GM10847 (cell line): ENCODE data around the gene TSPAN31.
A peak's percentile ranks its signal among the peaks of the same experiment; 100 is the strongest.

Source experiments
- POLR2A ChIP-seq: IDR thresholded peaks from 2 replicates; pipeline ENCODE4 v1.6.1; 2011; ENCODE audit not compliant: insufficient read length; ENCODE audit errors: extremely low read depth

TSPAN31 gene, protein sequence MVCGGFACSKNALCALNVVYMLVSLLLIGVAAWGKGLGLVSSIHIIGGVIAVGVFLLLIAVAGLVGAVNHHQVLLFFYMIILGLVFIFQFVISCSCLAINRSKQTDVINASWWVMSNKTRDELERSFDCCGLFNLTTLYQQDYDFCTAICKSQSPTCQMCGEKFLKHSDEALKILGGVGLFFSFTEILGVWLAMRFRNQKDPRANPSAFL

DNA sequence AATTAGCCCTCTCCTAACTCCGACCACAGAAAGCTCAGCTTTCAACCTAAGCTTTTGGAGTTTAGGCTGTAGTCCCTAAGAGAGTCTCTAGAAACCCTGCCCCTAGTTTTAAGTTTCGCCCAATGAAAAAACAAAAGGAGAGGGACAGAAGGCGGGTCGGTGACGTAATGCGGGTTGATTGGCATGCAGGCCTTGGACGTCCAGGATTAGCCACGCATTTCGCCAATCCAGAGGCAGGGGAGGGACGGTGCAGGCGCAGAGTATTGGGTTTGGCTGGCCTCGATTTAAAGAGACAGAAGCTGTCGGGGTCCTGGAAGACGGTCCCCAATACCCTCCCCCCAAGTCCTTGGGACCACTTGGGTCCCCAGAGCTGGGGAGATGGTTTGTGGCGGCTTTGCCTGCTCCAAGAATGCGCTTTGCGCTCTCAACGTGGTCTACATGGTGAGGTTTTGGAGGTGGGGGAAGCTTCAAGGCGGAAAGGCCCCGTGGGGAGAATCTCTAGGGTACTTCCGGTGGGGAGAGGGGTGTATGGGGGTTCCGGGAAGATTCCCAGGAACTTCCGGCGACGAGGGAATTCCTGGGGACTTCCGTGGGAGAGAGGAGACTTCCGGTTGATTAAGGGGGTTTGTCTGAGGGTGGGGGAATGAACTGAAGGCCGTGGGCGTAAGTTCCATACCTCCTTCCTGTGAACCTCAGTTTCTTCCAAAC is at the start of gene TSPAN31:
Gene TSPAN31, plus strand, starts transcription at position 263 of the 708 bp plus-strand sequence. Its CDS starts 116 bp downstream, at position 379.
- TF ChIP-seq POLR2A: peak; percentile 52

DNA sequence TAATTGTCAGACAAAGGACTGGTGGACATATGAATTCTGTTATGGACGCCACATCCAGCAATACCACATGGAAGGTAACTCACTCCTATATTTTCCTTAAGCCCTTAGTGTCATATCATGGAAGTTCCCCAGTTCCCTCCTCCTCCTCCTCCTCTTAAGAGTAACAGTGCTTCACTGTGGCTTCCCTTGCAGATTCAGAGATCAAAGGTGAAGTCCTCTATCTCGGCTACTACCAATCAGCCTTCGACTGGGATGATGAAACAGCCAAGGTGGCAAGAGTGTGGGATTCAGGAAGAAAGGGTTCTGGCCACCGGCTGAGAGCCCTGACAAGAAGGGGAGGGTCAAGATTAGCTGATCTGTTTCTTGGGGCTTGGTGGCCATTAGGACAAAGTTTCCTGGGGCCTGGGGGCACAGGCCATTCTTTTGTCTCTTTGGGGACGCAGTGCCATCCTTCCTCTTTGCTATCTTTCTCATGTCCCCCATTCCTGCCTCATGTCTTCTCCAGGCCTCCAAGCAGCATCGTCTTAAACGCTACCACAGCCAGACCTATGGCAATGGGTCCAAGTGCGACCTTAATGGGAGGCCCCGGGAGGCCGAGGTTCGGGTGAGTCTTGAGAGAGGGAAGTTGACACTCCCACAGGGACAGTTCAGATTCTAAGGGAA is 48.9 kb upstream of the TSPAN31 start:
- TF ChIP-seq POLR2A: no peak

DNA sequence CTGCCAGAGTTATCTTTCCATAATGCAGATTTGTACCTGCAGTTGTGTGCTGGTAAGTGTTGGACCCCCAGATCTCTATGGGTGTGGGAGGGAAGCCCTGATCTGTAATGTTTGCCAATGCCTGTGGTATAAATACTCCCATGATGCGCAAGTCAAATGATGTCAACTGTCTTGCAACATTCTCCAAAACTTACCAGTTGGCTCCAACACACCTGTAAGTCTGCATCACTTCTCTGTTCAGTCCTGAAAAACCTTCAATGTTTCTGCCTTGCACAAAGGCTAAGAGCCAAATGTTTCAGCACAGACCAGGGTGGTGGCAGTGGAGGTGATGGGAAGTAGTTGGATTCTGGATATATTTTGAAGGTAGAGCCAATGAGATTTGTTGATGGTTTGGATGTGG is 47.8 kb upstream of the TSPAN31 start:
- TF ChIP-seq POLR2A: no peak

DNA sequence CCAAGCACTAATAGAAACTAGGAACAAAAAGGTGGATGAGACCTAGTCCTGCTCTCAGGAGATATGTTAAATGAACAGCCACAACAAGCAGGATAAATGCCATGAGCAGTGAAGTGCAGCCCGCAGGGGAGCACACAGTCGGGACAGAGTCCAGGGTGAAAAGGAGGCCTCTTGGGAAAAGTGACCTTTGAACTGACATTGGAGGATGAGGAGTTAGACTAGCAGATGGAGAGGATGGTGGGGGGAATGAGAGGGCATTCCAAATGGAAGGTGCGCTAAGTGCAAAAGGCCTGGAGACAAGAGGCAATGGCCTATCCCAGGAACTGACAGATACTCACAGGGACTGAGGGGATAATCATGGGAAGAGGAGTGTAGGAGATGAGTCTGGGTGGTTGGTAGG is 46.4 kb upstream of the TSPAN31 start:
- TF ChIP-seq POLR2A: no peak

DNA sequence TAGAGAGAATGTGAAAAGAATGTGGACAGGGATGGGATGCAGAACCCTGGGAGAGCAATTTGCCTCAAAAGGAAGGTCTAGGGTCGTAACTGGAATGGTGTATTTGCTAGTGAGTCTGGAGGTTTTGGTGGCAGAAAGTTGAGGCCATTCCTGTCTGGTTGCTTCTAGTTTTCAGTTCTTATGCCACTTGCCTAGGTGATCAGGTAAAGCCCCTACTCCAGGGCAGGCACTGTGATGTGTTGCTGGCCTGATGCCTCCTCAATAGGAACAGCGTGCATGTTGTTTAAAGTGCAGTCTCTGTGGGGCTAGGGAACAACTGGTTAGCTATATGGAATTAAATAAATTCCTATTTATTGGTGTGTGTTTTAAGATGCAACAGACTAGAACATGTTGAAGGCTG is 44.5 kb upstream of the TSPAN31 start:
- no peak for TF ChIP-seq POLR2A

DNA sequence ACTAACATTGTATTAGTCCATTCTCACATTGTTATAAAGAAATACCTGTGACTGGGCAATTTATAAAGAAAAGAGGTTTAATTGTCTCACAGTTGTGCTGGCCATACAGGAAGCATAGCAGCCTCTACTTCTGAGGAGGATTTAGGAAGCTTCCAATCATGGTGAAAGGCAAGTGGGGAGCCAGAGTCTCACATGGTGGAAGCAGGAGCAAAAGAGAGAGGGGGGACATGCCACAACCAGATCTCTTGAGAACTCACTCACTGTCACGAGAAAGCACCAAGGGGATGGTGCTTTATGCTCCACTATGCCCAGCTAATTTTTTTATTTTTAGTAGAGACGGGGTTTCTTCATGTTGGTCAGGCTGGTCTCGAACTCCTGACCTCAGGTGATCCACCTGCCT is 37.6 kb upstream of the TSPAN31 start:
- no peak for TF ChIP-seq POLR2A

DNA sequence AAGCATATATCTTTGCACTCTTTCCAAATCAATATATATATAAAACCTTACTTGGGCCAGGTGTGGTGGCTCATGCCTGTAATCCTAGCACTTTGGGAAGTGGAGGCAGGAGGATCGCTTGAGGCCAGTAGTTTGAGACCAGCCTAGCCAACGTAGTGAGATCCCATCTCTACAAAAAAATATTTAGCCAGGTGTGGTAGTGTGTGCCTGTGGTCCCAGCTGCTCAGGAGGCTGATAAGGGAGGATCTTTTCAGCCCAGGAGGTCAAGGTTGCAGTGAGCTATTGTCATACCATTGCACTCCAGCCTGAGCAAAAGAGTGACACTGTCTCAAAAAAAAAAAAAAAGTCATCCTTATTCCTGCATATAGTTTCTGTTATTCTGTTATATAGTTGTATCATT is 36.5 kb upstream of the TSPAN31 start:
- TF ChIP-seq POLR2A: no peak

DNA sequence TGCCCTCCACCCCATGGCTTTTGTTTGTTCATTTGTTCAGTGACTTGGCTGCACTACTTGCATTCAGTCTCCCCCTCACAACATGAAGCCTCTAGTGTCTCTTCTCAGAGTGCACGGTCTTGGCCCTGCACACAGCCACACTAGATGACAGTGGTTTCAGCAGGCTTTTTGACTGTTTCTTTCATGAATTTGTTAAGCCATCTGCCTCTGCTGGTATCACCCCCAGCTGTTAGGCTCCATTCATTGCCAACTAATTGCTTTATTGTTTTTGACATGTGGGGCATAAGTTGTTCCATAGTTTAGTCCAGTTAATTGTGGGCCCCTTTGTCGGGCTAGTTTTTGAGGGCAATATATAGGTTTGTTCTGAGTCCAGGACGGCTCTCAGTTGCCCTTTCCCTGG is 32.1 kb upstream of the TSPAN31 start:
- no peak for TF ChIP-seq POLR2A

DNA sequence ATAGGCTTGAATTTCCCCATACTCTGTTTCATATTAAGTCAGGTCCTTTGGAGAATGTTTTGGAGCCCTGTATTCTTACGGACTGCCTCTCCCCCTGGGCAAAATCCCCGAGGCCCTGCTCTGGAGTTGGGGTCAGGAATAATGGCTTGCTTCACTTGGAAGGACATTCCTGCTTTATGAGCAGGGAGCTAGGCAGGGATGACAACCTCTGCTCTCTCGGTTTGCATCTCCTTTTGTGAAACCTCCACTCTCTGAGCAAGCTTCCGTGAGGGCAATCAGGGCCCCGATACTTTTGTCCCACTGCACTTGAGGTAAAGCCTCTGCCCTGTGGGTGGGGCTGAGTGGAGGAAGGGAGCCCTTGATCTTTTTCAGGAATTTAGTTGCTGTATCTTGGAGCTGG is 31.6 kb upstream of the TSPAN31 start:
- TF ChIP-seq POLR2A: no peak

DNA sequence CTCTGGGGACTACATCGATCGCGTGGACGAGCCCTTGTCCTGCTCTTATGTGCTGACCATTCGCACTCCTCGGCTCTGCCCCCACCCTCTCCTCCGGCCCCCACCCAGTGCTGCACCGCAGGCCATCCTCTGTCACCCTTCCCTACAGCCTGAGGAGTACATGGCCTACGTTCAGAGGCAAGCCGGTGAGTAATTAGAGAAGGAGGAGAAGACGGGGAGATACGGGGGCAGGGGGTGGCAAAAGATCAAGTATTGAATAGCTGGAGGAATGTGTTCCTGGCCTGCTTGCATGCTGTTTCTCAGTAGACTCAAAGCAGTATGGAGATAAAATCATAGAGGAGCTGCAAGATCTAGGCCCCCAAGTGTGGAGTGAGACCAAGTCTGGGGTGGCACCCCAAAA is 29.1 kb upstream of the TSPAN31 start:
- no peak for TF ChIP-seq POLR2A

DNA sequence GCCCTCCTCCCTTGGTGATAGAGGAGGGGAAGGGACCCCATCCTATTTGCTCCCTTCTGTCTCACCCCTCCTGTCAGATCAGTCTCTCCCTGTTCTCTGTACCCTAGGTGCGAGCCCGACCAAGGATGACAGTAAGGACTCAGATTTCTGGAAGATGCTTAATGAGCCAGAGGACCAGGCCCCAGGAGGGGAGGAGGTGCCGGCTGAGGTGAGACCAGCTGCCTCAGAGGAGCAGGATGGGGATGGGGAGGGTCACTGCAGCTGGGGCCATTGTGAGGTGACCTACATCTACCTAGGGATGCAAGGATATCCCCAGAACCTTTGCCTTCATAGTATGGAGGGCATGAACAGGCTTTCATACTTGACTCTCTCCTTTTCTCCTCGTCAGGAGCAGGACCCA is 28.5 kb upstream of the TSPAN31 start:
- no peak for TF ChIP-seq POLR2A

DNA sequence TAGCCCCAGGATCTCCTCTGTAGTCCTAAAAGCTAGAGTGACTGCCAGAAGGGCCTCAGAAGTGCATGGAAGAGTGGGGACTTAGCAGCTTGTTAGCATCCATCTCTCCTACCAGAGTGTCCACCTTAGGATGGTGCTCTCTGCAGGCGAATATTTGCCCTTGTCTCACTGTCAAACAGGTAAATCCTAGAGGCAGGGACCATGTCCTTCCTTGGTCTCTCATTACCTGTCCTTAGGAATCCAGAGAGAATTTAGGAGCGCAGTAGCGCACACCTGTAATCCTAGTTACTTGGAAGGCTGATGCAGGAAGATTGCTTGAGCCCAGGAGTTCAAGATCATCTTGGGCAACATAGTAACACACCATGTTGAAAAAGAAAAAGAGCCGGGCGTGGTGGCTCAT is 27.7 kb upstream of the TSPAN31 start:
- TF ChIP-seq POLR2A: no peak

DNA sequence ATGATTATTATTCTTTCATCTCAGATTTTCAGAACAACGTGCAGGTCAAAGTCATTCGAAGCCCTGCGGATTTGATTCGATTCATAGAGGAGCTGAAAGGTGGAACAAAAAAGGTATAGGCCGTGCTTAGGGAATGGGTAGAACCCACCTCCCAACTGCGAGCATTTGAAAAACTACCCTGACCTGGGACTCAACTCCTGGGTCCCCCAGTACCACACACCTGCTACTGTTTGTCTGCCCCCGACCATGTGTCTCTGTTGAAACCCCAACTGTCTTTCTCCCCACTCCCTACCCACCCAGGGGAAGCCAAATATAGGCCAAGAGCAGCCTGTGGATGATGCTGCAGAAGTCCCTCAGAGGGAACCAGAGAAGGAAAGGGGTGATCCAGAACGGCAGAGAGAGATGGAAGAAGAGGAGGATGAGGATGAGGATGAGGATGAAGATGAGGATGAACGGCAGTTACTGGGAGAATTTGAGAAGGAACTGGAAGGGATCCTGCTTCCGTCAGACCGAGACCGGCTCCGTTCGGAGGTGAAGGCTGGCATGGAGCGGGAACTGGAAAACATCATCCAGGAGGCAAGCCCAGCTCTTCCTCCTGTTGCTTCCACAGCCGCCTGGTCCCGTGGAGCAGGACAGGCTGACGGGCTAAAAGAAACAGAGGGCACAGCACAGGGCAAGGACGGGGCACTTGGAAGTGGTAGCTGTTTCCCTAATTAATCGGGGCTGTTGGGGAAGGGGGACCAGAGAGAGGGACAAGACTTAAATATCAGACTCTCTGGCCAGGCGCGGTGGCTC is 26.8 kb upstream of the TSPAN31 start:
- no peak for TF ChIP-seq POLR2A

DNA sequence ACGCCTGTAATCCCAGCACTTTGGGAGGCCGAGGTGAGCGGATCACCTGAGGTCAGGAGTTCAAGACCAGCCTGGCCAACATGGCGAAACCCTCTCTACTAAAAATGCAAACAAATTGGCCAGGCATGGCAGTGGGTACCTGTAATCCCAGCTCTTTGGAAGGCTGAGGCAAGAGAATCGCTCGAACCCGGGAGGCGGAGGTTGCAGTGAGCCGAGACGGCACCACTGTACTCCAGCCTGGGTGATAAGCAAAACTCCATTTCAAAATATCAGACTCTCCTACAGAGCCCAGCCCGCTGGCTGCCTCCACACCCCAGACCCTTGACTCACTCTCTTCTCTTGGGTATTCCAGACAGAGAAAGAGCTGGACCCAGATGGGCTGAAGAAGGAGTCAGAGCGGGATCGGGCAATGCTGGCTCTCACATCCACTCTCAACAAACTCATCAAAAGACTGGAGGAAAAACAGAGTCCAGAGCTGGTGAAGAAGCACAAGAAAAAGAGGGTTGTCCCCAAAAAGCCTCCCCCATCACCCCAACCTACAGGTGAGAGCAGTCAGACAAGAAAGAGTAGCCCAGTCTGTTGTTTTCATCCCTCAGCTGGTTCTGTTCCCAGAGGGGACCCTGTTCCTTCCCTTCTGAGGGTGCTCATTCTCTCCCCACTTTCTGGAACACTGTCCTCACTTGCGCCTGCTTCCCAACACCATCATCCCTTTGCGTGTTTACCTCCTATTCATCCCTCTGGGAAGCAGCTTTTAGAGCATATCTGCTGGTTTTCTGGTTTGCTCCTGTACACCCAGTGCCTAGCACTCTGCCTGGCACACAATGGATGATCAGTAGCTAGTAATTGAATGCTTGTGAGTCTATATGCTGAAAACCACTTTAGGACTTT is 26.0 kb upstream of the TSPAN31 start:
- no peak for TF ChIP-seq POLR2A
